K562 (cell line): Measurements from ENCODE around the gene ZNF148. TPM values are rescaled to one million over a fixed set of nuclear protein-coding genes. Genes with fewer than 3 reads are reported as not detected.

Experiments used
- ARID4B ChIP-seq: sonication (generic); formaldehyde crosslinking; IDR thresholded peaks from 2 replicates; pipeline ENCODE4 v1.8.0; 2022; ENCODE audit warnings: mild to moderate bottlenecking, missing genetic modification reagents
- C11orf30 ChIP-seq: fragments of 450-650 bp; IDR thresholded peaks from 2 replicates; pipeline ENCODE4 v1.6.1; 2016; ENCODE audit warnings: low read depth, mild to moderate bottlenecking
- CLOCK ChIP-seq: fragments of 250-450 bp; sonication (Bioruptor Pico); IDR thresholded peaks from 2 replicates; pipeline ENCODE4 v1.4.0; 2020; ENCODE audit warnings: mild to moderate bottlenecking, moderate library complexity, borderline replicate concordance
- FOXO4 ChIP-seq: fragments of 450-650 bp; formaldehyde crosslinking; IDR thresholded peaks from 2 replicates; pipeline ENCODE4 v1.4.0; 2020; ENCODE audit warnings: mild to moderate bottlenecking, moderate library complexity
- MAFK ChIP-seq: IDR thresholded peaks from 2 replicates; pipeline ENCODE4 v1.6.1; 2011; ENCODE audit warnings: low read length, improper control_type of control experiment
- NFRKB ChIP-seq: fragments of 450-650 bp; IDR thresholded peaks from 2 replicates; pipeline ENCODE4 v1.6.1; 2016; ENCODE audit warnings: low read depth
- polyA plus RNA-seq, 8 experiments: library from polyadenylated mRNA; depleted of rRNA in 4 of 8; stranded (reverse) in 5 of 8; unstranded in 3 of 8; fragments of >200 nt; fragmentation: Nextera tagmentation in 2 of 8; fragmentation: Illumina TruSeq in 1 of 8; extraction: Ambion mirVana in 2 of 8; extraction: Trizol in 1 of 8; gene quantifications; 2 replicates each; pipeline versions ENCODE4 v1.2.1 to v1.2.3, GENCODE V29; 2011 to 2014; ENCODE audit warnings: inconsistent platforms in 1 of 8, missing spikeins in 1 of 8
- total RNA-seq, 7 experiments: library from RNA; depleted of rRNA in 6 of 7; stranded (reverse); fragments of >200 nt in 6 of 7; fragmentation: Illumina TruSeq in 2 of 7; extraction: Trizol in 2 of 7; gene quantifications; 2 replicates each; pipeline versions ENCODE4 v1.2.1 to v1.2.3, GENCODE V29; 2011 to 2021; ENCODE audit warnings: low replicate concordance in 1 of 7
- TF ChIP-seq, protein P1 (sequence below): fragments of 250-450 bp; sonication (Bioruptor Pico); IDR thresholded peaks from 2 replicates; pipeline ENCODE4 v1.8.0; 2021; ENCODE audit warnings: mild to moderate bottlenecking, moderate library complexity

ZNF148 gene
- total and polyA plus RNA-seq, 9 of the 15 experiments (the other 6 are each of a cell fraction or from before 2014, with no cell fraction given), result 2.7 to 15.1 (median 8.3) TPM

DNA sequence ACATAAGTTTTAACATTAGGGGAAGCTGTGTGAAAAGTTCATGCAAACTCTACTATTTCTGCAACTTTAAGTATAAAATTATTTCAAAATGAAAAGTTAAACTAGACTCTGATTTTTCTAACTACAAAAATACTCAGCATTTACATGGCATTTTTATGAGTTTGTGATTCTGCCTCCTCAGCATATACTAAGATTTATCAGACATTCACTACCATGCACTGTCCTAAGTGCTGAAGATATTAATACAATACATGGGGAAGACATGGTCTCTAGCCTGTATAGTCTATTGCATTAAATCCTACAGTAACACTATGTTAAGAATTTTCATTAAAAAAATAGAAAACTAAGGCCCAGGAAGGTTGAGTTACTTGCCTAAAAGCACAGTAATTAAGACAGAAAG lies 80.7 kb downstream of the ZNF148 start (continued):
- TF ChIP-seq FOXO4 (CRISPR knock-in tag), result no peak
- TF ChIP-seq, protein P1, sequence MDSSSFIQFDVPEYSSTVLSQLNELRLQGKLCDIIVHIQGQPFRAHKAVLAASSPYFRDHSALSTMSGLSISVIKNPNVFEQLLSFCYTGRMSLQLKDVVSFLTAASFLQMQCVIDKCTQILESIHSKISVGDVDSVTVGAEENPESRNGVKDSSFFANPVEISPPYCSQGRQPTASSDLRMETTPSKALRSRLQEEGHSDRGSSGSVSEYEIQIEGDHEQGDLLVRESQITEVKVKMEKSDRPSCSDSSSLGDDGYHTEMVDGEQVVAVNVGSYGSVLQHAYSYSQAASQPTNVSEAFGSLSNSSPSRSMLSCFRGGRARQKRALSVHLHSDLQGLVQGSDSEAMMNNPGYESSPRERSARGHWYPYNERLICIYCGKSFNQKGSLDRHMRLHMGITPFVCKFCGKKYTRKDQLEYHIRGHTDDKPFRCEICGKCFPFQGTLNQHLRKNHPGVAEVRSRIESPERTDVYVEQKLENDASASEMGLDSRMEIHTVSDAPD (CRISPR knock-in tag), result no peak
- peak; percentile 45; the same call in 1 of the 2 replicates for TF ChIP-seq MAFK
- TF ChIP-seq ARID4B (CRISPR knock-in tag), result no peak
- TF ChIP-seq NFRKB, result no peak
- TF ChIP-seq CLOCK (CRISPR knock-in tag), result no peak
- TF ChIP-seq C11orf30, result peak; percentile 57
- TF ChIP-seq, all 486 proteins: peak for 4
